Spleen (tissue), 7 donors: ENCODE data around the gene HLCS.

Experiments
- CTCF ChIP-seq, 11 experiments: fragments of 200-600 bp in 7 of 11; fragments of 450-650 bp in 4 of 11; sonication (generic) in 4 of 11; IDR thresholded peaks in 8 of 11; conservative IDR thresholded peaks in 3 of 11; 1 replicate in 7 of 11; 2 replicates in 4 of 11; pipeline versions ENCODE4 v1.4.0 to v1.8.0; 2016 to 2021; ENCODE audit warnings: antibody characterized with exemption in 11 of 11, inconsistent platforms in 4 of 11, mild to moderate bottlenecking in 1 of 11
- POLR2A ChIP-seq, 3 donors: fragments of 450-650 bp; IDR thresholded peaks; one replicate each; pipeline ENCODE4 v1.5.1; 2017; ENCODE audit warnings: antibody characterized with exemption in 3 of 3, mild to moderate bottlenecking in 1 of 3
- donor health status: DM: no; HTN: no; CAD: no; lungs with moderate emphysema.
- donor health status: DM: no; HTN: no; CAD: no.
- donor health status: DM: no; HTN: no; CAD: no.

GRCh38 chr21:36762642-36763041, 203.8 kb downstream of the HLCS start:
- TF ChIP-seq POLR2A (IDR thresholded peaks at IDR 0.05) = no peak
- no peak for TF ChIP-seq CTCF (IDR thresholded peaks at IDR 0.05 in 8 of 11, conservative IDR thresholded peaks at IDR 0.05 in 3 of 11)
